Hindlimb muscle (tissue), 1 donor: Measurements from ENCODE around the gene CTIF. TPM values are rescaled to one million over a fixed set of nuclear protein-coding genes. Genes with fewer than 3 reads are reported as not detected.

Source experiments
- DNase-seq: peaks from one replicate; pipeline ENCODE4 v3.0.0-alpha.2; 2013
- polyA plus RNA-seq: library from polyadenylated mRNA; unstranded; fragments of 120-200 nt; gene quantifications from one replicate; pipeline ENCODE4 v1.2.1, GENCODE V29; 2013; ENCODE audit not compliant: insufficient read length

Gene CTIF
- polyA plus RNA-seq, 1 donor: 47.1 TPM

DNA sequence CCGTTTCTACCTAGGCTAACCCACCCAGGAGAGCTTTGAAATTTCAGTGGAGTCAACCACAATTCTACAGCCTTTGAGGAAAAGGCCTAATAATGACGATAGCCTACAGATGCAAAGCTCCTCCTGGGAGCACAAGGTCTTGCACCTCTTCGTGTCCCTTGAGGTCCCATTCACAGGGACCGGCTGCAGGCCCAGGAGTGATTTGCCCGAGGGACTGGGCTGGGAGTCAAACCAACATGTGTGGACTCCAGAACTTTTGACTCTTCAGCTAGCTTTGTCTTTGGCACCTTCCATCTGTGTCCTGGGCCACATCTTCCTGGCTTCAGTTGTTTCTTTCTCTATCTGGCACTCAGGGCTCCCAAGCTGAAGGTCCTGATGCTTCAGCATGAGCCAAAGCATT lies 335.4 kb downstream of the CTIF start:
- no peak for DNase-seq

DNA sequence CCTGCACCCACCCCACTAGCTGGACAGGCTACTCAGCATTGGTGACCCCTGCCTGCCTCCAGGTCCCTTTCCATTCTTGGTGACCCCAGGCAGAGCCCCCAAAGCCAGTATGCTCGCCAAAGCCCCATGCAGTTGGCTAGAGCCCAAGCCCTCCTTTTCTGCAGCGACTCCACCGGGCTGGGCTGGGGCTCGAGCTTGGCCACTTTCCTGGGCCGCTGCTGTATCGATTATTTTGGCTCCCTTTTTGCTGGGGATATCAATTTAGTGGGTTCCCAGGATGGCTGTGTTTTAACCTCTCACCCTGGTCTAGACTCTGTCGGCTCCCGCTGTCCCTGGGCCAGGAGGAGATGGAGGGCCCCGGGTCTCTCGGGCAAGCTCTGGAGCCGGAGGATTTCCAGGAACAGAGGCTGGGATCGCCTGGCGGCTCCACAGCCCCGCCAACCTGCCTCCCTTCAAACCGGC lies 335.9 kb downstream of the CTIF start:
- DNase-seq: no peak

DNA sequence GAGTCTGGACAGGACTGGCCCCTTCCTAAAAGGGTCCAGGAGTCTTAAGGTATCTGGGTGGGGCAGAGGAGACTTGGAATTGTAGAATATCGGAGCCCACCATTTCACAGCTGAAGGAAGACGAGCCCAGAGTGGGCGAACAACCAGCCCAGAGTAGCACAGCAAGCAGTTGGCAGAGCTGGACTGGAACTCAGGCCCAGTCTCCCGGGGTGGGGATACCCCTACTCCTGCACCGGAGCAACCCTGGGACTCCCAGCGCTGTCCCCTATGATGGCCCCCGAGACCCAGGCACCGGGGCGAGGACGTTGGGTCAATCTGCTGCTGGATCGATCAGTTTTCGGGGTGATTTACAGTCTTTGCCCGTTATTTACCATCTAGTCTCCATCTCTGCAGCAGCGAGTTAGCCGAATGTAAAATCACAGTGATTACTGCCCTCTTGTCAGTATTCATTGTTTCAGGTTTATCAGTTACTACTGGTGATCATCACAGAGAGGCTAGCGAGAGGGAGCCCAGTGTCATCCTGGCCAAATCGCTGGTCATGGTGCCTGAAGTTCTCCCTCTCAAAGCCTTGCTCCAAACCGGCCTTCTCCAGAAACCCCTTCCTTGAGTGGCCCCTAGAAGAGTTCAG lies 336.6 kb downstream of the CTIF start:
- no peak for DNase-seq

DNA sequence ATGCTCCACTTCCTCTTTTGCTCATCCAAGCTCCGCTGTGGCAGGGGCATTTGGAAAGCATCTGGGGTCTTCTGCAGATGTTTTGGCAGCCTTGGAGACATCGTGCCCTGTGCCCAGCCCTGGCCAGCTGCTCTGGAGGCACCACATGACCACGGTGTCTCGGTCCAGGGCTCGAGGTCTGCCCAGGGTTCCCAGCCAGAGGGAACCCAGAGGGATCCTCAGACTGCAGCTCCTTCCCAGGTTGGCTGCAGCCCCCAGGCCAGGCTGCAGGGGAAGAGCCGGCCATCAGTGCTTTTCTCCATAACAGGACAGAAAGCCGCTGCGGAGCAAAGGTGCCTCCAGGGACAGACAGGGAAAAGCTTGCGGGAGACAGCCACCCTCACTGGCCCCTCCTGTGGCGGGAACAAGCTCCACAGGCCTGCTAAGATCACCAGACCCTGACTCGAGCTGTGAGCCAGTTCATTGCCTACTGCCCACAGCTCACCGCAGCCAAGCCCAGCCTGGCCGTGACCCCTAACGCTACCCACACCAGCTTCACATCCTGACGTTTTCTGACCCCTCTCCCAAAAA lies 337.2 kb downstream of the CTIF start:
- DNase-seq: no peak

DNA sequence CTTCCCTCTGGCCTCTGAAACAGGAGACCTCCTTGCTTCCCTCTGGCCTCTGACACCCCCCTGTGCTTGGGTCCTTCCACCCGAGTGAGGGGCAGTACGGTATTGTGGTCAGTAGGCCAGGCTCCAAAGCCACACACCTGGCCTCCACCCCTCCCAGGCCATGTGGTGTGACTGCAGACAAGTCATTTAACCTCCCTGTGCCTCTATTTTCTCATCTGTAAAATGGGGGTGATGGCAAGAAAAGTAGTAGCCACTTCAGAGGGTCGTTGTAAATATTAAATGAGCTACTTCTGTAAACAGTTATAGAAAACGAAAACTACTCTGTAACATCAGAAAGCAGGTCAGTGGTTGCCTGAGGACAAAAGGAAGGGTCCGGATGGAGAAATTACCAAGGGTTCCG lies 337.8 kb downstream of the CTIF start:
- DNase-seq: no peak

DNA sequence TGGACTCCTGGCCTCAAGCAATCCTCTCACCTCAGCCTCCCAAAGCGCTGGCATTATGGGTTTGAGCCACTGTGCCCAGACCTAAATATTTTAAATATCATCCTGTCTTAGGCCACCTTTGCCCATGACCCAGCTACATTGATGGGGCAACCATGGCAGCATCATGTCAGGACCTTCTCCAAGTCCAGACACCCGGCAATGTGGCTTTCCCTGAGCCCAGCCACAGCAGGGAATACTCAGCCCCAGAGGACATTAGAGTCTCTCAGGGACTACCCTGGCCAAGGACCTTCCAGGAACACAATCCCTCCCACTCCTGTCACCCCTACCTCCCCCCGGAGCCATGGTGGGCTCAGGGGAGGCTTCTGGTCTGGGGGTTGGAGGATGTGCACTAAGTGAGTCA lies 339.1 kb downstream of the CTIF start:
- DNase-seq: no peak

DNA sequence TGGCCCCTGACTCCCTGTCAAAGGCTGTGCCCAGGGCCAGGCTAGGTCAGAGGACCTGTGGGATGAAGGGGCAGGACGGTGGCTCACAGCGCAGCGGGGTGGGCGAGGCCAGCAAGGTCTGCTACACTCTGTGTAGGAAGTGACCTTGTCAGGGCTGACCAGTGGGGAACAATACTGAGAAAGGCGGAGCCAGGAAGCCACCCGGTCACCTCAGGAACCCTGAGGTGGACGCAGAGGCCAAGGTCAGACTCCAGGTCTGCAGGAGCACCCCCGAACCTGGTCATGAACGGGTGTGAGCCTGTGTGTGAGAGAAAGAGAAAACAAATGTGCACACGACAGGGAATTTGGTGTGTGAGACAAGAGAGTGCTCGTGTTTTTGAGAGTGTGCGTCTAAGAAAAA lies 339.6 kb downstream of the CTIF start:
- DNase-seq: no peak

DNA sequence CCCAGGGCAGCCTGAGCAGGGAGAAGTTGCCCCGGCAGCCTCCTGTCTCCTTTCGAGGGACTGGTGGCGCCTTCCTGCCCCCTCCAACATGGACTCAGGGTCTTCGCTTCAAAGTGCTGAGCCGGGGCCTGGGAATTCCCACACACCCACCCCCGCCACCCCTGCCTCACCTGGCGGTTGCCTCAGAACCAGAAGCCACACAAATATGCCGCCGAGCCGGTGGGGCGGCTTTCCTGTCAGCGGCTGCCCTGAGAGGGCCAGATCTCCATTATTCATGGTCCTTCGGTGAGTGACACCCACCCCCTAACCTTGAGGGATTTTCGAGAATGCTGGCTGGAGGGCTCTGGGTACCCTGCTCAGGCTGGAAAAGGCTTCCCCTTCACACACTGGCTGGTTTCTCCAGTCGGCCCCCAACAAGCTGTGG lies 340.2 kb downstream of the CTIF start:
- DNase-seq: no peak

DNA sequence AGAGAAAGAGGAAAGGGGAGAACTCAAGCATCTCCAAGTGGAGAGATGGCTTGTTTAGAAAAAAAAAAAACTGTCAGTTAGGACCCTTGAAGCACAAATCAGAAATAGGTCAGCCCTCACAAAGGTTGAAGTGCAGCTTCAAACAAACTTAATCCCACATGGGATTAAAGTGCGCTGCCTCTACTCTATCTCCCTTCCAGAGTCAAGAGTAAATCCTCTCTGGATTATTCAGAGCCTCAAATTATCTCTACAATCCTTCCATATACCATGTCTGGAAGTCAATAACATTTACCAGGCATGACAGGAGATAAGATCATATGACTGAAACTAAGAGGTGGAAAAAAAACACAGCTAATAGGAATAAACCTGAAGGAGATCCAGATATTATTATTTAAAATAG lies 342.1 kb downstream of the CTIF start:
- DNase-seq: no peak

DNA sequence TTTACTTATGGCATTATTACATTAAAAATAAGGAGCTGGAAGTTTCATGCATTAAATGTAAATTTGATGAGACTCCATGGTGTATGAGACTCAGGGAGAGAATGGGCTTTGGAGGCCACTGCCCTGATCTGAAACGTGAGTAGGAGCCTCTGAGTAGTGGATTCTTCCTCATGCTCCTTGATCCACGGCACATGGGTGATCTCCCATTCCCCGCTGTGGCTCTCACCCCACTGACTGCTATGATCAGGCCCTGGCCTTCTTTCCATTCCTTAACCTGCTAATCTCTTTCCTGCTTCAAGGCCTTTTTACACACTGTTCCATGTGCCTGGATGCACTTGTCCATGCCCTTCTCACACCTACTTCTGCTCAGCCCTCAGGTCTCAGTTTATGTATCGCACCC lies 343.5 kb downstream of the CTIF start:
- no peak for DNase-seq

DNA sequence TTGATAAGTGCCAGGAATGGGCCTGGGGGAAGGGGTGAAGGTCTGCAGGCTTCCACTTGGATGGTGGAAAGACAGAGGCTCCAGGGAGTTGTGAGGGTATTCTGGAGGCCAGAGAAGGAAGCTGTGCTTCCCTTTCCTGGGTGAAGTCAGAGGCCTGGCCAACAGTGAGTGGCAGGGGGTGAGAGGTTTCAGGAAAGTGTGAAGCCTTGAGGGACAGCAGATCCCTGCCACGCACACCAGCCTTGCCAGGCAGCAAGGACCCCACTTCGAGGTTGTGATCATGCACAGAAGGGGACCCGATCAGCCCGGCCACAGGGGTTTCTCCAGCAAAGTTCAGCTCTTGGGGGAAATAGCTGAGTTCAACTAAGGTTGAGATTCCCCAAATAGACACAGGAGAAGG lies 345.5 kb downstream of the CTIF start:
- DNase-seq: no peak

DNA sequence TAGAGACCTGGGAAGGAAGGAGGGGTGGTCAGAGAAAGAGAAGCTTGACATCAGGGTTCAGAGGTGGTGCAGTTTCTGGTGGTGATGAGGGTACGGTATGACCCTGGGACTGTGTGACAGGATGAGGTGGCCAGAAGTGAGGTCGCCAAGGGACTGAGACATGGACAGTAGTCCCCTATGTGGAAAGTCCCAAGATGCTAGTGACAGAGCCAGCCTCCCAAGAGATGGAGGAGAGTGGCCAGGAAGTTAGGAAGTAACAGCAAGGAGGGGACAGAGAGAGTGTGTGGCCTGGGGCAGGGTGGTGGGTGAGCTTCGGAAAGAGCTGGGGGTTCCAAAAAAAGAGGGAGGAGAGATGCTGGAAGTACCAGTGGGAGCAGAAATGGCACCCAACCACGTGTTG lies 345.9 kb downstream of the CTIF start:
- DNase-seq: no peak

DNA sequence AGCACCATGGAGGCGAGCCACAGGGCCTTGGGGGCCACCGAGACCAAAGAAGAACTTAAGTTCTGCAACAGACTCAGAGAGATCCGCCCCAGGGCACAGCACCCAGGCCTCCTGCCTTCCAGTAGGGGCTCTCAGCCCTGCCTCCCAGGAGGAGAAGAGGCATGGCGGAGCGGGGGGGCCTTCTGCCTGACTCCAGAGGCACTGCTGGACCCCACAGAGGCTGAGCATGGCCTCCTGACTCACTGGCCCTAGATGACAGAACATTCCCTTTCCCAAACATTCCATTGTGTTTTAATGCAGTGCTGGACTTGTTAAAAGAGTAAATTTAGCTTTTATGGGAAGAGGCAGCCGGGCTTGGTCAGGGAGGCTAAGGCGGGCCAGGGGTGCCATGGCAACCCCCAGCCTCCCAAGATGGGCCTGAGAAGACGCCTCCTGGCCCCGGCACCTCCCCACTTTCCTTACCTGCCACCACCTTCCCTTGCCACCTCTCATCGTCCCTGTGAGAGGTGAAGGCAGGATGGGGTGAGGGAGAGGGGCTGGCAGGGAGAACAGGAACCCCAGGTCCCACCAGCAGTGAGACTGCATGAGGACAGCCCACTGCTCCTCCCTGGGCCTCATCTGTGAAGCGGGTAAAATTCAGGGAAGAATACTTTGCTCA lies 346.6 kb downstream of the CTIF start:
- DNase-seq: no peak

DNA sequence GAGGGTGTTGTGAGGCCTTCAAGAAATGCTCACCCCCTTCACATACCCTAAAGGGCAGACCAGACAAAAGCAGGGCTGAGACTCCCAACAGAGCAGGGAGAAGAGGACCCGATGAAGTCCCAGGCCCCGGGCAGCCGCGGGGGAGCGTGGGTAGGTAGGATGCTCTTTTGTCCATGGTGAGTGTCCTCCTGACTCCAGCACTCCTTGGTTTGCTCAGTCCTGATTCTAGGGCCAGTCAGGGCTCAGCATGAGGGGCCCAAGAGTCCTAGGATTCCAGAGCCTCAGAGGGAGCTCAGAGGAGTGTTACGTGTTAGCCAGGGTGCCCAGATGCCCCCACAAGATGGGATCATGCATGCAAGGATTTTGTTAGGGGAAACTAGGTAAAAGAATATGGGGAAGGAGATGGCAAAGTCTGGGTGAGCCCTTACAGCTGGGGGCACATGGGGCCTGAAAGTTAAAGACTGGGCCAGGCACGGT lies 347.1 kb downstream of the CTIF start:
- no peak for DNase-seq

DNA sequence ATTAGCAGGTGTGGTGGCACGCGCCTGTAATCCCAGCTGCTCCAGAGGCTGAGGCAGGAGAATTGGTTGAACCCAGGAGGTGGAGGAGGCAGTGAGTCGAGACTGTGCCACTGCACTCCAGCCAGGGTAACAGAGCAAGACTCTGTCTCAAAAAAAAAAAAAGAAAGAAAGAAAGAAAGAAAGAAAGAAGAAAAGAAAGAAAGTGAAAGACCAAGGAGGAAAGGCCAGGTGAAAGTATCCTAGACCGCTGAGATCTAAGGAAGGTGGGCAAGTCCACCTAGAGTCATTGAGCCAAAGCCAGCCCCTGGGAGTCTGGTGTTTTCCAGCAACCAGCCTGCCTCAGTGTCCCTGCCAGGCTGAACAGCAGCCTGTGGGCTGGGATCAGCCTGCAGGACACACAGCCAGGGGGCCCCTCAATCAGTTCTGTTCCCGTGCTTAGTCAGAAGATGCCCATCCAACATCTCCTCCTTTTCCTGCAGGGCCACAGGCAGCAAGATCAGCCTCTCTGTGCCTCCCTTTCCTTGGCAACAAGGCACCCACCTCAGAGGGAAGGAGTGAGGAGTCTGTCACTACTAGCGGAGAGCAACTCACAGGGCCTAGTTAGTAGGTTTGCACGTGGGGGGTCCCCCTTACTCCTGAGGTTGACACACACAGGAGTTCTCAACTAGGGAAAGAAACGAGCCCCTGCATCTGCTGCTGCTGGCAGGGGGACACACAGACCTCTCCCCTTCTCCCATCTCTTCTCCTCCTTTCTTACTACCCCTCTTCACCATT lies 347.9 kb downstream of the CTIF start:
- DNase-seq: no peak

DNA sequence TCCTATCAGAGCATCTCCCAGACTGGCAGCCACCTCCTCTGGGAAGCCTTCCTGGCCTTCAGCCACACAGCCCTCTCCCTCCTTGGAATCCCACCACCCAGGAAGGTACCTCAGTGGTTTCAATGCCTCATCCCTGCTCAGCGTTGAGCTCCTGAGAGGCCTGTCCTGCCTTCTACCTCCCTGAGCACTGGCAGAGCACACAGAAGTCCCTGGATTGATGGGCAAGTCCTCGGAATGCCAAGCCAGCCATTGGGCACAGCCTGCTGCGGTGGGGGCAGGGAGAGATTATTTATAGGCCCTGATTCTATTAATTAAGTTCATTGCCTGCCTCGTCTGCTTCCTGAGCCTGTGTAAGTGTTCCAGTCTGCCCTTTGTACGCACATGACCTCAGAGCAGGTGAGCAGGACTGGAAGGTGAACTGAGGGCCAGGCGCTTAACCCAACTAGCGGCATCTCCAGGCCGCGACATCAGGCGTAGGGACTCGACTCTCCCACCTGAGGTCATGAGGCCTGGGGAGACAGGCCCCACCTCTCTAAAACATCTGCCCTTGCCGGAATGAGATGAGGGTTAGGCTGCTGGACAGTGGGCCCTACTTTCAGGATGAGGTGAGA lies 348.6 kb downstream of the CTIF start:
- DNase-seq: no peak

DNA sequence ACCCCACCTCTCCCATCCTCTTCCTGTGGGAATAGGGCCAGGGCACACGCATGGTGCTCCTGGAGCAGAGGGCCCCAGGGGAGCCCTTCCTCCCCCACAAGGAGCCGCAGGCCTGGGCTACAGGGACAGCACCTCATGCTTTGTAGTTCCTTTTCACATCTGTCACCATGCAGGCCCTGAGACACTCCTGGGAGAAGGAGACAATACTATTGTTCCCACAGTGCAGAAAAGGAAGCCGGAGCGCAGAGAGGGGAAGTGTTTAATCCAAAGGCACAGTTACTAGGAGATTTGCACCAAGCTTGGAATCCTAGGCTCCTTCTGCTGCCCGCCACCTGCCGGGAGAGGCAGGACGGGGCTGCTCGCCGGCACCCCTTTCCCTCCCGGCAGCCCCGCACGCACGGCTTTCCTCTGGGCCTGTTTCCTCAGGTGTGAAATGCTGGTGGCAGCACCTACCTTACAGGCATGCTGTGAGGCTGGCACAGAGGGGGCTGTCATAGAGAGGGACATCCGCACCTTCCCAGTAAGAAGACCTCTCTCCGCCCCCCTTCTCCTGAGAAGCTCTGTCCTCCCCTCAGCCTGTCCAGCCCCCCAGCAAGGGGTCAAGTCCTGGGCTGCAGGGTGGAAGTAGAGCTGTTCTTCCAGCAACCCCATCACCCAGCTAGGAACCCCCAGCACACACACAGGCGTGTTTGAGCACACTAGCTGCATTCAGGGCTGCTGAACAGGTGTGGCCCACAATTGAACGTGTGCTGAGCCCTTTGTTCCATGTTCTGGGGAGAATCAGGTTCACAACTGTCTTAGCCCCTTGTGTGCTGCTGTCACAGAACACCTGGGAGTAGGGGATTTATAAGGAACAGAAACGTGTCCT lies 349.3 kb downstream of the CTIF start:
- no peak for DNase-seq

DNA sequence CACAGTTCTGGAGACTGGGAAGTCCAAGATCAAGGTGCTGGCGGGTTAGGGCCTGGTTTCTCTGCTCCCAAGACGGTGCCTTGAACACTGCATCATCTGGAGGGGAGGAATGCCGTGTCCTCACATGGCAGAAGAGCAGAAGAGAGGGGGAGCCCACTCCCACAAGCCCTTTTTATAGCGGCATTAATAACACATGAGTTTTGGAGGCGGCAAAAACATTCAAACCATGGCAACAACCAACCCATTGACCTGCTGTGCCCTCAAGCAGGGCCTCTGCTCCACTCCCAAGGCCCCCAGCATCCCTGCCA lies 349.9 kb downstream of the CTIF start:
- DNase-seq: no peak

DNA sequence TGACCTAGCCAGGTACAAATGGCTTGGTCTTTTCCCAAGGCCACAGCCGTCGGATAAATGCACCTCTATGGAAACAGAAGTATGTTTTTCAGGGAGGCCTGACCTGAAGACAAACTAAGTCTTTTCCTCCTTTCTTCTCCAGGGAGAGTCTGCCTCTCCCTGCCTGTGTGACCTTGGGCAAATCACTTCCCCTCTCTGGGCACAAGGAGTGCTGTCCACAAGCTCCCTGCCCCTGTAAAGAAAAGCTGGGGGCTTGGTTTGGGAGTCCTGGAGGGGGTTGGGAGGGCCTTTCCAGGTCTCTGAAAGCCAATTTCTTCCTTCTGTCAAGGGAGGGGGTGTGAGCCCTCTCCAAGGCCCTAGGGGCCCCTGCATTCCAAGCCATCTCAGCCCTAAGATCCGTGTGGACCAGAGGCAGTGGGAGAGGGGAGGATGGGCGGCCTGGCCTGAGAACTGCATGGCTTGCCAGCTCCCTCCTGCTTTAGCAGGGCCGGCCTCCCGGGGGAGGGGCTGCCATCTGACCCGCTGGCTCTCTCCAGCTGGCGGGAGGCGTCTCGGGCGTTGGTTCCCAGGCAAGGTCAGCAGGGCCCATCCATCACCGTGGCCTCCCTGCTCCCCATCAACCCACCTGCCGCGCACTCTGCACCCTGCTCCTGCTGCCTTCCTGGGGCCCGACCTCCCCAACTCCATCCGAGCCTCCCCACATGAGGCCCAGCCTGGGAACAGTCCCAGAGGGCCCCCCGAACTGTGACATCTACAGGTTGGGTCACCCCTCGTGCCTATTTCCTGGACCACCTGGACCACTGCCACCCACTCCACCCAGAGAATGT lies 350.5 kb downstream of the CTIF start:
- no peak for DNase-seq

DNA sequence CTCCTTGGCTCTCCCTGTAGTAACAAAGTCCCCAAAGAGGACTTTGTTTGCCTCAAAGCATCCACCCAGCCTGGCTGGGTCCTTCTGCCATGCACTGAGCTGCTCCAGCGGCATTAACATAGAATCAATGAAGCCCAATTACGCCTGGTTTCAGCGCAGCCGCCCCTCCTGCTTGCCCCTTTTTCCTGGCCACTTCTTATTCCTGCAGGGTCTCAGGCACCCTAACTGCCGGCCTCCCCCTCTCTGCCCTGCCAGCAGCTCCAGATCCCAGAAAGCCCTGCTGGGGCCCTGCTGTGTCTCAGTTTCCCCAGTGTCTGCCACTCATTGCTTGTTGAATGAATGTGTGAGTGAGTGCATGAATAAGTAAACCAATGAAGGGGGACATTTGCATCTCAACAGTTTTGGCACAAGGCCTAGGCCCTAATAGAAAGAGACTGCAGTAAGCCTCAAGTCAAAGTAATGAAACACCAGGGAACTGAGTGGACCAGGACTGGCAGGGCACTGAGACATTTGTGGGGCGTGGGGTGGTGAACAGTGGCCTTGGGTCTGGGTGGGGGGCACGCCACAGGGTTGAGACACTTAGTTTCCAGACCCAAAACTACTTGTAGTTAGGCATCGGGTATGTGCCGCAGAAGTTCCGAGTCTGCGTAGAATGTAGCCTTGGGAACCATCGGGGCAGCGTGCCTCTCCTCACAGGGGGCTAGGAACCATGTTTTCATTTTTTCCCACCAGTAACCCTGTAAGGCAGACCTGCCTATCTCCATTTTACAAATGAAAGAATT lies 351.3 kb downstream of the CTIF start:
- DNase-seq: no peak
